IPS-20b (cell line): ENCODE data around the gene MAP3K8.

Source experiments
- H3K27ac ChIP-seq: one replicate; pipeline ENCODE4 v1.5.1; 2013; ENCODE audit warnings: low read length
- H3K27me3 ChIP-seq: 2 replicates; pipeline ENCODE4 v1.6.1; 2013; ENCODE audit warnings: mild to moderate bottlenecking, low read length, inconsistent platforms; ENCODE audit not compliant: insufficient read depth
- H3K36me3 ChIP-seq: 2 replicates; pipeline ENCODE4 v1.6.1; 2013; ENCODE audit warnings: low read depth, mild to moderate bottlenecking, inconsistent platforms, low read length, moderate library complexity; ENCODE audit not compliant: insufficient read depth
- H3K4me1 ChIP-seq: 2 replicates; pipeline ENCODE4 v1.6.1; 2013; ENCODE audit warnings: mild to moderate bottlenecking, control low read depth, inconsistent platforms, low read length, moderate library complexity; ENCODE audit not compliant: insufficient read depth
- H3K4me3 ChIP-seq: 2 replicates; pipeline ENCODE4 v1.5.1; 2013; ENCODE audit warnings: mild to moderate bottlenecking, low read length, inconsistent platforms
- H3K9ac ChIP-seq: 2 replicates; pipeline ENCODE4 v1.6.1; 2013; ENCODE audit warnings: low read depth, mild to moderate bottlenecking, inconsistent platforms, low read length, moderate library complexity
- H3K9me3 ChIP-seq: 2 replicates; pipeline ENCODE4 v1.6.1; 2013; ENCODE audit warnings: mild to moderate bottlenecking, low read depth, low read length, inconsistent platforms; ENCODE audit not compliant: insufficient read depth

MAP3K8 gene

GRCh38 chr10:30433730-30434272, at the start of gene MAP3K8:
Gene MAP3K8, plus strand, starts transcription at chr10:30434184. Its CDS starts 4,755 bp downstream, at chr10:30438939.
- Histone ChIP-seq H3K4me3 (peak within 1 kb of the TSS; percentile 84), H3K27ac (no peak within 1 kb of the TSS), H3K36me3 (peaks cover 2% of the 10 kb centered on the region; the same call in 1 of the 2 replicates), H3K9me3 (no peaks in the 10 kb centered on the region), H3K4me1 (peaks cover 25% of the 10 kb centered on the region), H3K27me3 (peaks cover 45% of the 10 kb centered on the region), H3K9ac (peak within 1 kb of the TSS; percentile 81)

- Histone ChIP-seq H3K4me3 (no peak overlapping the region), H3K9me3 (no peaks in the 10 kb centered on the region), H3K4me1 (no peaks in the 10 kb centered on the region; the same call in 1 of the 2 replicates), H3K36me3 (no peaks in the 10 kb centered on the region), H3K9ac (no peak overlapping the region), H3K27me3 (no peaks in the 10 kb centered on the region), H3K27ac (no peak overlapping the region)
These were observed 49.2 kb upstream of the MAP3K8 start for GRCh38 chr10:30384701-30385201.

DNA sequence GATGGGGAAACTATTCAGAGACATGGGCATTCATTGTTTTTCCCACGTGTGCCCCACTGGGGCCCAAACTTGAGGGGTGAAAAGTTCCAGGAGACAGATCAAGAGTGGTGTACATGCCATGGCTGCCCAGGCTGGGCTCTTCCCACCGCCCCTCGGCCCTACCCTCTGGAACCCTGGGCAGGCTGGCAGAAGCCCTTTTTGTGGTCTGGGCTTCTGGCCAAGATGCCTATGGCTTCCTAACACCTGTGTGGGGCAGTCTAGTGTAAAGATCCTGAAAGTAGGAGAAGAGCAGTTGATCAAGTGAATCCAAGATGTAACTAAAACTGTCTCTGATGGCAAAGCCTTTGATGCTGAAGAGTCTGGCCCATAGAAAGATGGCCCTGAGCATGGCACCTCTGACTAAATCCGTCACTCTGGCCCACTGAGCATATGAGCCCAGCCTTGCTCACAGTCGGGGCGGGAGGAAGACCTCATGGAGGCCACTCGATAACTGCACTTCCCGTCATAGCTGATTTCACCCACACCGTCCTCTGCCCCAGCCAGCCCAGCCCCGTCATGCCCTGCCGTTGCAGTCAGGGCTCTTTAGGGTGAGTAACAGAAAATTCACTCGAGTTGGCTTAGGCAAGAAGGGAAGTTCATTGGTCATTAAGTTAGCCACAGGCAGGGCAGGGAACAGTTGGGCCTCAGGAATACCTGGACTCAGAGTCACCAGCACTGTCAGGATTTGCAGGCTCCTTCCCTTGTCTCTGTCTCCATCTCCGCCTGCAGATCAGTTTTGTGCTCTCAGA, 47.0 kb upstream of the MAP3K8 start:
- H3K9me3 ChIP-seq = no peaks in the 10 kb centered on the region

GRCh38 chr10:30387646-30388243, 46.2 kb upstream of the MAP3K8 start:
- Histone ChIP-seq H3K4me3 (no peak overlapping the region), H3K36me3 (no peaks in the 10 kb centered on the region), H3K9ac (no peak overlapping the region), H3K27ac (no peak overlapping the region), H3K9me3 (no peaks in the 10 kb centered on the region), H3K4me1 (no peaks in the 10 kb centered on the region; the same call in 1 of the 2 replicates), H3K27me3 (no peaks in the 10 kb centered on the region)

More for the DNA sequence above, 47.0 kb upstream of the MAP3K8 start:
- Histone ChIP-seq H3K9ac (no peak overlapping the region), H3K36me3 (no peaks in the 10 kb centered on the region), H3K4me3 (no peak overlapping the region), H3K27me3 (no peaks in the 10 kb centered on the region), H3K27ac (no peak overlapping the region), H3K4me1 (no peaks in the 10 kb centered on the region; the same call in 1 of the 2 replicates)

DNA sequence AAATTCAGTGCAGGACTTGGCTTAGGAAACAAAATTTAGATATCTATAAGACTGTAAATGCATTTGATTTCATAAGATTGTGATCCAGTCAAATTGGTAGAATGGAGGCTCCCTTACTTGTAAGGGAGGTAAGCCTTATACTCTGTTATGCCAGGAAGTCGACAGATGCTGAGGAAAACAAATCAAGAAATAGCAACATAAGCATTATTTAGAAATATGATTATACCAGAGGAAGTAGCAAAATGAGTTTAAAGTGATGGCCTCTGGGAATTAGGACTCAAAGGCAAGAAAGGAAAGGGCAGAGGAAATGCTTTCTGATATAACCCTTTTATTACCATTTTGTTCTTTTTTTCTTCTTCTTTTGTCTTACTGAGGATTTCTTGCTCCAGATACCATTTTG, 44.4 kb upstream of the MAP3K8 start:
- Histone ChIP-seq H3K27me3 (no peaks in the 10 kb centered on the region), H3K36me3 (no peaks in the 10 kb centered on the region), H3K27ac (no peak overlapping the region), H3K4me1 (no peaks in the 10 kb centered on the region; the same call in 1 of the 2 replicates), H3K9me3 (no peaks in the 10 kb centered on the region), H3K4me3 (no peak overlapping the region), H3K9ac (no peak overlapping the region)

GRCh38 chr10:30390207-30390606, 43.8 kb upstream of the MAP3K8 start:
- no peaks in the 10 kb centered on the region for H3K27me3 ChIP-seq
- H3K9me3 ChIP-seq = no peaks in the 10 kb centered on the region
- no peak overlapping the region for H3K27ac ChIP-seq
- H3K9ac ChIP-seq = no peak overlapping the region
- no peaks in the 10 kb centered on the region; the same call in 1 of the 2 replicates for H3K4me1 ChIP-seq
- H3K4me3 ChIP-seq = no peak overlapping the region
- no peaks in the 10 kb centered on the region for H3K36me3 ChIP-seq

GRCh38 chr10:30391266-30391665, 42.7 kb upstream of the MAP3K8 start:
- H3K36me3 ChIP-seq = no peaks in the 10 kb centered on the region

GRCh38 chr10:30392564-30392990, 41.4 kb upstream of the MAP3K8 start:
- Histone ChIP-seq H3K36me3 (no peaks in the 10 kb centered on the region), H3K4me3 (no peak overlapping the region), H3K9me3 (no peaks in the 10 kb centered on the region), H3K27ac (no peak overlapping the region), H3K9ac (no peak overlapping the region), H3K4me1 (no peaks in the 10 kb centered on the region; the same call in 1 of the 2 replicates), H3K27me3 (no peaks in the 10 kb centered on the region)

More at GRCh38 chr10:30391266-30391665, 42.7 kb upstream of the MAP3K8 start:
- Histone ChIP-seq H3K9me3 (no peaks in the 10 kb centered on the region), H3K27ac (no peak overlapping the region), H3K9ac (no peak overlapping the region), H3K27me3 (no peaks in the 10 kb centered on the region), H3K4me3 (no peak overlapping the region), H3K4me1 (no peaks in the 10 kb centered on the region; the same call in 1 of the 2 replicates)

DNA sequence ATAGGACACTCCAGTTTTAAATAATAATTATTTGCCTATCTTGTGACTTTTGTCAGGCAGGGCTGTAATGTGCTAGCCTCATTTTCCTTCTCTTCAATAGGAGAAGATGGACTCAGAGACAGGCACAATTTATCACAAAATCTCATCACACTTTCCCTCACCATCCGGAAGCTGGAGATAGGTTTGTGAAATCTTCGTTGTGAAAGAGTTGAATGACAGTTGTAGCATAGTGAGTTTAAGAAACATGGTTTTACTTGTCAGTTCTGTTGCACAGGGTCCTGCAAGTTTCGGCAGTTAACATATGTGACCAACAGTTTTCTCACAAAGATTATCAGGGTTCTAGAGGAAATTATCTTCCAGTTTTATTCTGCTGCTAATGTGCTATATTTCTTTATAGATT, 37.7 kb upstream of the MAP3K8 start:
- H3K4me3 ChIP-seq = no peak overlapping the region
- H3K27me3 ChIP-seq = no peaks in the 10 kb centered on the region
- no peak overlapping the region for H3K9ac ChIP-seq
- H3K4me1 ChIP-seq = no peaks in the 10 kb centered on the region; the same call in 1 of the 2 replicates
- H3K9me3 ChIP-seq = no peaks in the 10 kb centered on the region
- H3K27ac ChIP-seq = no peak overlapping the region
- no peaks in the 10 kb centered on the region for H3K36me3 ChIP-seq

GRCh38 chr10:30396698-30397097, 37.3 kb upstream of the MAP3K8 start:
- no peaks in the 10 kb centered on the region for H3K27me3 ChIP-seq
- H3K27ac ChIP-seq = no peak overlapping the region
- no peak overlapping the region for H3K9ac ChIP-seq
- H3K4me3 ChIP-seq = no peak overlapping the region
- H3K9me3 ChIP-seq = no peaks in the 10 kb centered on the region
- H3K4me1 ChIP-seq = no peaks in the 10 kb centered on the region; the same call in 1 of the 2 replicates
- no peaks in the 10 kb centered on the region for H3K36me3 ChIP-seq

DNA sequence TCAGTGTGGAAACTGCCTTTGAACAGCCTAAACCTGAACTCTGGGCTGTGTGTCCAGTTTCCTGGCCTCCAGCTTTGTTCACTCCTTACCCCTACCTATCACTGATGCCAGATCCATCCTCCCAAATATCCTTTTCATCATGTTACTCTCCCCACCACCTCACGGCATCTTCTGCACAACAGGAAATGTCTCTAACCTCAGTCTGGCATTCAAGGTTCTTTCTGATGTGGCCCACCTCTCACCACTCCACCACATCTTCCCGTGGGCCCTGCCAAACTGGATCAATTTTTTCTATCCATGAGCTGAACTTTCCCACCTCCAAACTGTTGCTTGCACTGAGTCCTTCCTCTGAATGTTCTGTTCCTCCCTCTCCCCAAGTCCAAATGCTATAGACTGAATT, 35.8 kb upstream of the MAP3K8 start:
- no peak overlapping the region for H3K4me3 ChIP-seq
- H3K4me1 ChIP-seq = no peaks in the 10 kb centered on the region
- H3K36me3 ChIP-seq = no peaks in the 10 kb centered on the region
- no peaks in the 10 kb centered on the region for H3K9me3 ChIP-seq
- H3K27ac ChIP-seq = no peak overlapping the region
- H3K27me3 ChIP-seq = no peaks in the 10 kb centered on the region
- H3K9ac ChIP-seq = no peak overlapping the region
